Measurements from ENCODE around the gene CYP2B6. TPM values are rescaled to one million over a fixed set of nuclear protein-coding genes. Genes with fewer than 3 reads are reported as not detected.
"Not testable (repeated sequence)": the region's sequence is repeated elsewhere in the genome, so short reads cannot be mapped to it uniquely, and the experiment has no call there.

CYP2B6 gene
- total RNA-seq, 2 experiments from 2014 or later, result not detected

DNA sequence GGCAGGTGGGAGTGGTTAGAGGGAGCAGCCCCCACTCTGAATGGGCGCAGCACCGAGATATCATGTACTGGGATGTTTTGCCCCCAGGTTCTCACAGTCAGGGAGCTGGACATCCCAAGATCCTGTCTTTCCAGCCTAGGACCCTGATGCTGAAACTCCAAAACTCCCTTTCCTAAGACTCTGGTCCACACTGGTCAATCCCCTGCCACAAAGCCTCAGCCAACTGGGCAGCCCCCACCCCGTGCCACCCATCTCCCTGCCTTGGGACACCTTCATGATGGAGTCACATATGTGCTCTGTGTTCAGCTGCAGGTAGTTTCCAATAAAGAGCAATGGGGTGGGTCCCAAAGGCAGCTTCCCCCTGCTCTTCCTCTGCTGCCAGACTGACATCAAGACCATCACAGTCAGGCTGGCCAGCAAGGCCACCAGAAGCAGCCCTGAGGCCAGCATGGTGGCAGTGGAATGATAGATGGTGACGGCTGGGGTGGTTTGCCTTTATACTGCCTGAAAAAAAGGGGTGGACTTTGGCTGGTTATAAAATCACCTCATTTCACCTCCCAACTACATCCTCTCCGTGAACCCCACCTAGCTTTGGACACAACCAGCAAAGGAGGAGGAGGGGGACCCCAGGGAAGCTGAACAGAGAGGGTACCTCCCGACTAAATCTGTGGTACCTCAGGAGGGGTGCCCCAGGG is 36.3 kb downstream of the CYP2B6 start:
- POLR2A ChIA-PET, result no interaction called here
- CTCF ChIA-PET, result interaction anchor here (0.5 kb wide), 1 partner anchor 179 kb away, joined by 3 read pairs; no protein-coding TSS in a partner anchor

DNA sequence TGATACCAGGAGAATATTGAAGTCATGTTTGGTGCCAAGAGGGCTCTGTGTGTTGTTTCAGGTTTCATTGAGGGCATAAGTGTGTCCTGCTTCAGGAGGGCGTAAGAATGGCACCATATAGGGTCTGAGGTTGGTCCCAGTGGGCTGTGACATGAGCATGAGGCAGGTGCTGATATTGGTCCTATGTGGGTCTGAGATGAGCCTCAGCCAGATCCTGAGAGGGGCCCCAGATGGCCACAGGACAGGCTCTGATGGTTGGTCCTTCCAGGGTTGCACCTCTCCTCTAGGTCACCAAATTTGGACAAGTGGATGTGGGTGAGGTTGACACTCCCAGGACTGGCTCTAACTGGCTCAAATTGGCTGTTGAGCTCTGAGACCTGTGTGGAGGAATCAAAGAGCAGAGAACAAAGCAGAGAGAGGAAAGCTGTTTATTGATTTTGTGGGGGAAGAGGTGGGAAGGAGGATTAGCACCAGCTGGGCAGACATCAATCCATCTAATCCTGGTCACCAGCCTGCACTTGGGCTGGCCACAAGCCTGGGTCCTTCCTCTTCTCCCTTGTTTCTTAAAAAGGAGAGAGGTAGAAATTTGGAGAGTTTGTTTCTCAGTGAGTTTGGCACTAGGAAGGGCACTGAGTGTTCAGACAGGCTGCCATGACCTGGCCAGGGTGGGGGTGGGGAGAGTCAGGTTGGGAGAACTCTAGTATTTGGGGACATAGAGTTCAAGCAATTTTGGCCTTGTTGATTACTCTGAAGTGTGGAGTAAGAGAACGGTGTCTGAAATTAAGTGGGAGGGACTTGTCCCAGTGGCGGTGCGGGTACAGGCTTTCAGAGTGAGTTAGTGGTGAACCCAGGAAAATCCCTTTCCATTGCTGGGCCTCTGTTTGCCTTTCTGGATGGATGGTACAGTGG is 38.7 kb downstream of the CYP2B6 start:
- ChIA-PET POLR2A (no interaction called here), CTCF (no interaction called here)

DNA sequence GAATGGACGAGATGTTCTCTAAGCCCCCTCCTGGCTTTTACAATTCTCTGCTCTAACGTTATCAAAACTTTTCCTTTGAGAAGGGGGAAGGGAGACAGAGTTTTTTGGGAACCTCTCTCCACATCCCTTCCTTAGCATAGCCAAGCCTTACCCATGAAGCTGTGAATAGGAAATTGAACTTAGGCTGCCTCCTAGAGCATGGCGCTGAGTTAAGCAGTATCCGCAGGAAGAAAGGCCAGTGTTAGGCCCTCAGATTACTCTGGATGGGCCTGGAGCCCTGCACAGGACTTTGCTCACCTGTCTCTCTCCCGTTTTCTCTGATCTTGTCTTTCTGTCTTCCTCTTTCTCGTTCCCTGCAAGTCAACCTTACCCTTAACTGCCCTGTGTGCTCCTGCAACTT is 39.6 kb downstream of the CYP2B6 start:
- CTCF ChIA-PET, result no interaction called here
- POLR2A ChIA-PET, result no interaction called here

DNA sequence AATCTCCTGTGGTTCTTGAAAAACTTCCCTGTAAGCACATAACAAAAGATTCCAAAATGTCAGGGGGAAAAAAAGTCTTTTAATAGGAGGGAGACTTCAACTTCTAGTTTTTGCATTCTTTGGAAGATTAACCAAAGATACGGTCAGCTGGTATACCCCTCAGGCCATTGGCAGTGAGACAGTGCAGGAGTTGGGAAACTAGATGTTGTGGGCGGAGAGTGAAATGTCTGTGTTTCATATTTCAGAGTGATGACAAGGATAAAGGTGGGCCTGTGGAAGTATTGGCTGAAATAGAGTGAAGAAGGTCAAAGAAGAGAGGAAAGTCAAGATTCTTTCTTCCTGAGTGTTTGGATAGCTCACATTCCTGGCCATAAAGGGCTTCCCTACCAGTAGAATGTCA is 40.8 kb downstream of the CYP2B6 start:
- ChIA-PET CTCF (no interaction called here), POLR2A (no interaction called here)

DNA sequence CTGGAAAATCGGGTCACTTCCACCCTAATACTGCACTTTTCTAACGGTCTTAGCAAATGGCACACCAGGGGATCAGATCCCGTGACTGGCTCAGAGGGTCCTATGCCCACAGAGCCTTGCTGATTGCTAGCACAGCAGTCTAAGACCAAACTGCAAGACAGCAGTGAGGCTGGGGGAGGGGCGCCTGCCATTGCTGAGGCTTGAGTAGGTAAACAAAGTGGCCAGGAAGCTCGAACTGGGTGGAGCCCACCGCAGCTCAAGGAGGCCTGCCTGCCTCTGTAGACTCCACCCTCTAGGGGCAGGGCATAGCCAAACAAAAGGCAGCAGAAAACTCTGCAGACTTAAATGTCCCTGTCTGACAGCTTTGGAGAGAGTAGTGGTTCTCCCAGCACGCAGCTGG is 42.2 kb downstream of the CYP2B6 start:
- POLR2A ChIA-PET, CTCF ChIA-PET: not testable (repeated sequence)

DNA sequence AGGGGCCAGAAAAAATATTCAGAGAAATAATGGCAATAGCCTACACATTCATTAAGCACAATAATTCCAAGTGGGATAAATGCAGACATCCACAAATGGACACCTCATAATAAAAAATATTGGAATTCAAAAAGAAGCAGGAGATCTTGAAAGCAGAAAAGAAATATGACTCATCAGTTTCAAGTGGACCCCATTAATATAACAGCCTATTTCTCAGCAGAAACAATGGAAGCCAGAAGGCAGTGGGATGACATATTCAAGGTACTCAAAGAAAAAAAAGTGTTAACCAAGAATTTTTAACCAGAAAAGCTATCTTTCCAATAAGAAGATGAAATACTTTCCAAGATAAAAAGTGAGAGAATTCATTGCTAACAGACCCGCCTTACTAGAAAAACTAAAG is 48.7 kb downstream of the CYP2B6 start:
- CTCF ChIA-PET, result no interaction called here
- POLR2A ChIA-PET, result no interaction called here

DNA sequence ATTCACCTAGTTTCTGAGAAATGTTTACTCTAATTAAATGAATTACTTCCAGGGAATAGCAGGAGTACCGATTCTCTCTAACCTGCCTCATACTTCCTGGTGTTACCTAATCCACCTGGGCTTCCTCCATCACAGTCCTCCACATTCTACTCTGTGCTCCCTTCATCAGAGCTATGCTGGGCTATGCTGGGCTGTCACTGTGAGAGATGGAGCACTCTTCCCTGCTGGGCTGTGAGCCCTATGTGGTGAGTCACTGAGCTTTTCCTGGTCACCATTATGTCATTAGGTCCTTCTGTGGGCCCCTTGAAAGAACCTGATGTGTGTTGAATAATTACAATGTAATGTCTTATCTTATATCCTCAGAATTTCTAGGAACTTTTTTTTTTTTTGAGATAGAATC is 54.0 kb downstream of the CYP2B6 start:
- POLR2A ChIA-PET, CTCF ChIA-PET: not testable (repeated sequence)

DNA sequence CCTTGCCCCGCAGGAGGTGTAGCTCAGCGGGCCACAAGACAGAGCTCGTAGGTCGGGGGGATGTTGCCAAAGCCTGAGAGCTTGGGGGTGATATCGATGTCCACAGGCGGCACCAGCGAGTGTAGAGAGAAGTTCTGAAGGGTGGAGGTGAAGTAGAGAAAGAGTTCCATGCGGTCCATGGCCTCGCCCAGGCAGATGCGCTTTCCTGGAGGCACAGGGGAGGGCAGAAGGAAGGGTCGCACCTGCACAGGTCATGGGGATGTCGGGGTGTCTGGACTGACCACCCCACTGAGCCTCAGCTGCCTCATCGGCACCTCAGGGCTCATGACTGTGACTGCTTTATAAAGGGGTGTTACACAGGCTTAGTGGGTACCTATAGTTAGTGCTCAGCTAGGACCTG is 59.3 kb downstream of the CYP2B6 start:
- POLR2A ChIA-PET, result no interaction called here
- CTCF ChIA-PET, result no interaction called here

DNA sequence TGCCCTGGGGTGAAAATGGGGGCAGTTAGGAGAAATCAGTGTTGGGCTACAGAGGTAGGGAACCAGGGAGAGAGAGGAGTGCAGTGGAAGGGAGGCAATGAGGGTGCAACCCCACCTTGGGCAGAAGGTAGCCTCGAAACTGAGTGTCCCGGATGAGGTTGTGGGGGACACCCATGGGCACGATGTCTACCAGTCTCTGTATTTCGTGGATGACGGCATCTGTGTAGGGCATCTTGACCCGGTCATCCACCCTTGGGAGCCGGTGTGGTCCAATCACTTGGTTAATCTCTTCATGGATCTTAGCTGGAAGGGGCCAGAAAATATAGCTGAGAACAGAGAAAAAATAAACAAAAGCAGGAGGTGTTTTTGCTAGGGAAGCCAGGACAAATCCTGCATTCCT is 61.1 kb downstream of the CYP2B6 start:
- POLR2A ChIA-PET, result not testable (repeated sequence)

DNA sequence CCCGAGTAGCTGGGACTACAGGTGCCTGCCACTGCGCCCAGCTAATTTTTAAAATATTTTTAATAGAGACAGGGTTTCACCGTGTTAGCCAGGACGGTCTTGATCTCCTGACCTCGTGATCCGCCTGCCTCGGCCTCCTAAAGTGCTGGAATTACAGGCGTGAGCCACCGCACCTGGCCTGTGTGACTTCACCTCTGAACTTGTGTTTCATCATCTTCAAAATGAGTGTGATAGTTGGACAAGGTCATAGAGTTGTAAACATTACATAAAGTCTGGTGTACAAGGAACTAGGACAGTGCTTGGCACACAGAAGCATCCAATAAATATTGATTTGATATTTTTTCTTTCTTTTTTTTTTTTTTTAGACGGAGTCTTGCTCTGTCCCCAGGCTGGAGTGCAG is 62.2 kb downstream of the CYP2B6 start:
- POLR2A ChIA-PET, CTCF ChIA-PET: not testable (repeated sequence)

More for the DNA sequence above, 61.1 kb downstream of the CYP2B6 start:
- CTCF ChIA-PET, result not testable (repeated sequence)

DNA sequence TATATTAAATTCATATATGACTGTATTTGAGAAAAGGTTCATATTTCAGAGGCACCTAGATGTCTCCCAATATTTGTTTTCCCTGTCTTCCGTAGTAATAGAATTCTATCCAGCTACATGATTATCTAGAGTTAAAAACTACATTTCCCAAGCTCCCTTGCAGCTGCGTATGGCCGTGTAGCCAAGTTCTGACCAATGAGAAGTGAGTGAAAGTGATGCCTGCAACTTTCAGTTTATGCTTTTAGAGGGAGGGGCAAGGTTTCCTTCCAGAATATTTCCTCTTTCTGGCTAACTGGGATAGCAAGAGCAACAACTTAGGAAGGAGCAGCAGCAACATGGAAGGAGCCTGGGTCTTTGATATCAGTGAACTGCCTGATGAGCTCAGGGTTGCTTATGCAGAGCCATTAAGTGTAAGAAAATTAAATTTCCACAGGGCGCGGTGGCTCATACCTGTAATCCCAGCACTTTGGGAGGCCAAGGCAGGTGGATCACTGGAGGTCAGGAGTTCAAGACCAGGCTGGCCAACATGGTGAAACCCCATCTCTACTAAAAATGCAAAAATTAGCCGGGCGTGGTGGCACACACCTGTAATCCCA is 74.0 kb downstream of the CYP2B6 start:
- CTCF ChIA-PET, result no interaction called here
- POLR2A ChIA-PET, result no interaction called here

Other genes with a start within 250 kb of the CYP2B6 start
- gene ACTMAP, start 240.8 kb upstream of the CYP2B6 start, total RNA-seq, result 1 to 10 TPM; 9.2 to 9.8 TPM
- gene SNRPA, start 240.1 kb upstream of the CYP2B6 start, total RNA-seq, result 100 to 1,000 TPM; 215 to 237 TPM
- not detected for gene MIA, start 215.8 kb upstream of the CYP2B6 start, total RNA-seq
- 10 to 100 TPM; 23.4 to 24.5 TPM for gene RAB4B, start 213.0 kb upstream of the CYP2B6 start, total RNA-seq
- gene EGLN2, start 192.1 kb upstream of the CYP2B6 start, total RNA-seq, result 10 to 100 TPM; 89.7 to 90.9 TPM
- gene CYP2A6, start 140.8 kb upstream of the CYP2B6 start, total RNA-seq, result not detected
- gene CYP2A7, start 109.1 kb upstream of the CYP2B6 start, total RNA-seq, result not detected
- not detected for gene CYP2A13, start 97.2 kb downstream of the CYP2B6 start, total RNA-seq
- gene CYP2F1, start 123.2 kb downstream of the CYP2B6 start, total RNA-seq, result not detected
- not detected for gene CYP2S1, start 201.9 kb downstream of the CYP2B6 start, total RNA-seq
- gene AXL, start 227.9 kb downstream of the CYP2B6 start, total RNA-seq, result under 1 TPM; 0.08 to 0.21 TPM

Measured in activated CD8-positive, alpha-beta memory T cell treated with anti-CD3 and anti-CD28 coated beads for 36 hours (primary cell).